ENCODE measurements around the gene BNIP1.

DNA sequence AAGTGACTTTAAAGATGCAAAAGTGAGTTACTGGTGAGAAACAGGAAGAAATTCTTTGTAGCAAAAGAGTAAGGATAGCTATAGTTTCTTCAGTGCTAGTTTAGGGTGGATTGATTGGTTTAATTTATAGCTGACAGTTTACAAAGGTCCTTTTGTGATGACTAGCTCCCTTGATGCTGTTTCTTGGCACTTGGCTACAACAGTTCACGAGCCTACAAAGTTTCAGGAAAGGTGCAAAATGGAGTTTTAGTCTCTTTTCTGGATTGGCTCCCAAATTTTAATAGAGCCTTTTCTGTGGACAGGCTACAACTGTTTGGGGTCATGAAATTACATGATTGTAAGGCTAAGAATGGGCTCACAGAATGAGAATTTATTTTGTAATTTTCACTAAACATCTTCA, 40.9 kb upstream of the BNIP1 start:
- TF ChIP-seq, protein P1, sequence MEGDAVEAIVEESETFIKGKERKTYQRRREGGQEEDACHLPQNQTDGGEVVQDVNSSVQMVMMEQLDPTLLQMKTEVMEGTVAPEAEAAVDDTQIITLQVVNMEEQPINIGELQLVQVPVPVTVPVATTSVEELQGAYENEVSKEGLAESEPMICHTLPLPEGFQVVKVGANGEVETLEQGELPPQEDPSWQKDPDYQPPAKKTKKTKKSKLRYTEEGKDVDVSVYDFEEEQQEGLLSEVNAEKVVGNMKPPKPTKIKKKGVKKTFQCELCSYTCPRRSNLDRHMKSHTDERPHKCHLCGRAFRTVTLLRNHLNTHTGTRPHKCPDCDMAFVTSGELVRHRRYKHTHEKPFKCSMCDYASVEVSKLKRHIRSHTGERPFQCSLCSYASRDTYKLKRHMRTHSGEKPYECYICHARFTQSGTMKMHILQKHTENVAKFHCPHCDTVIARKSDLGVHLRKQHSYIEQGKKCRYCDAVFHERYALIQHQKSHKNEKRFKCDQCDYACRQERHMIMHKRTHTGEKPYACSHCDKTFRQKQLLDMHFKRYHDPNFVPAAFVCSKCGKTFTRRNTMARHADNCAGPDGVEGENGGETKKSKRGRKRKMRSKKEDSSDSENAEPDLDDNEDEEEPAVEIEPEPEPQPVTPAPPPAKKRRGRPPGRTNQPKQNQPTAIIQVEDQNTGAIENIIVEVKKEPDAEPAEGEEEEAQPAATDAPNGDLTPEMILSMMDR (IDR thresholded peaks at IDR 0.05; ENCODE audit: low read depth, low read length, poor library complexity, severe bottlenecking), result no peak
- no peak for TF ChIP-seq EZH2phosphoT487 (IDR thresholded peaks at IDR 0.05; ENCODE audit: borderline replicate concordance, low read length)
